Natural killer cell (primary cell): ENCODE data around the gene TIMP2. TPM values are rescaled to one million over a fixed set of nuclear protein-coding genes. Genes with fewer than 3 reads are reported as not detected.

ENCODE experiments used
- ATAC-seq, 3 donors: fragments of 150-1000 bp in 2 of 3; fragments of 200-7000 bp in 1 of 3; cut with Tn5 transposase; 1 replicate in 1 of 3; 2 replicates in 2 of 3; pipeline ENCODE4 v1.10.0; 2021; ENCODE audit warnings: mild to moderate bottlenecking in 2 of 3, moderate library complexity in 2 of 3
- DNase-seq, 2 donors: peaks; one replicate each; pipeline versions ENCODE4 v3.0.0 to v3.0.0-alpha.2; 2013 to 2021; ENCODE audit warnings: mixed read lengths in 1 of 2
- H3K27ac ChIP-seq: one replicate; pipeline ENCODE4 v1.5.1; 2013; ENCODE audit warnings: mild to moderate bottlenecking, low read length
- H3K27me3 ChIP-seq: one replicate; pipeline ENCODE4 v1.6.1; 2013; ENCODE audit warnings: low read length; ENCODE audit not compliant: control insufficient read depth, insufficient read depth
- H3K36me3 ChIP-seq: one replicate; pipeline ENCODE4 v1.6.1; 2013; ENCODE audit warnings: low read length; ENCODE audit not compliant: control insufficient read depth, insufficient read depth
- H3K4me1 ChIP-seq: one replicate; pipeline ENCODE4 v1.6.1; 2013; ENCODE audit warnings: low read length; ENCODE audit not compliant: control insufficient read depth, insufficient read depth
- H3K4me3 ChIP-seq: one replicate; pipeline ENCODE4 v1.5.1; 2013; ENCODE audit warnings: low read length
- H3K9me3 ChIP-seq: one replicate; pipeline ENCODE4 v1.6.1; 2013; ENCODE audit warnings: low read length; ENCODE audit not compliant: control insufficient read depth, insufficient read depth
- H3K27ac Mint-ChIP-seq, 2 donors: one replicate each; pipeline ENCODE4 v1.8.0; 2022; ENCODE audit warnings: mild to moderate bottlenecking in 2 of 2, mixed read lengths in 2 of 2, moderate library complexity in 1 of 2
- H3K27me3 Mint-ChIP-seq, 2 donors: one replicate each; pipeline ENCODE4 v1.8.0; 2022; ENCODE audit warnings: low read depth in 2 of 2, mixed read lengths in 2 of 2
- H3K36me3 Mint-ChIP-seq: one replicate; pipeline ENCODE4 v1.8.0; 2022; ENCODE audit warnings: mixed read lengths
- H3K4me1 Mint-ChIP-seq, 2 donors: one replicate each; pipeline ENCODE4 v1.8.0; 2022; ENCODE audit warnings: mixed read lengths in 2 of 2
- H3K4me3 Mint-ChIP-seq: one replicate; pipeline ENCODE4 v1.8.0; 2022; ENCODE audit warnings: mild to moderate bottlenecking, moderate library complexity, mixed read lengths
- H3K9me3 Mint-ChIP-seq, 2 donors: one replicate each; pipeline ENCODE4 v1.8.0; 2022; ENCODE audit warnings: mixed read lengths in 2 of 2
- WGBS: methylation state at CpG from one replicate; pipeline ENCODE4 v1.1.7; 2013; ENCODE audit warnings: missing lambda C conversion rate; ENCODE audit not compliant: insufficient coverage; 5-methylcytosine and 5-hydroxymethylcytosine counted together
- intact Hi-C: fragments of 100-400 bp; cut with micrococcal nuclease; formaldehyde crosslinking; loops from one replicate; pipeline ENCODE4 v1.14.2; 2022
- total RNA-seq, 4 donors: library from RNA; stranded (reverse); fragments of 120-200 nt in 1 of 4; gene quantifications; one replicate each; pipeline versions ENCODE4 v1.2.3 to v1.2.4, GENCODE V29; 2013 to 2022
- TF ChIP-seq, protein P1 (sequence below): fragments of 200-600 bp; IDR thresholded peaks from one replicate; pipeline ENCODE4 v1.8.0; 2022; ENCODE audit warnings: antibody characterized with exemption

TIMP2 gene
- total RNA-seq, 3 donors from 2014 or later (not counting 1 experiment from before 2014, with no cell fraction given): 3.6 to 8.2 (median 7.1) TPM

DNA sequence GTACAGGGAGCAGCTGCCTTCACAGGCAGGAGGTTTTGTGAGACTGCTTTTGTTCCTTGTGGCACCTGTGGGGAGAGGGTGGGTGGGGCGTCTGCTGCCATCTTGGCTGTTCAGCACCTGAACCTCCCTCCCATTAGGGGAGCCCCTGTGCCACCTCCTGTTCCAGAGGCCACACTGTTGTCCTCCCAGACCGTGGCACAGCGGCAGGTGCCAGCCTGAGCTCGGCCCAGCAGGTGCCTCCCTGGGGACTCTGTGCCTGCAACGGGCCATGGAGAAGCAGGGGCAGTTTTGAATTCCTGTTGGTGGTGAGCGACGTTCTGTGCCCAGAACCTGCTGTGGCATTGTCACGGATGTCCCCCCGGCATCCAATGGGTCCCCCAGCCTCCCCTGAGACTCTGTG lies 44.7 kb upstream of the TIMP2 start:
- Histone ChIP-seq H3K4me3 (no peak overlapping the region), H3K36me3 (no peaks in the 10 kb centered on the region), H3K4me1 (peaks cover 7% of the 10 kb centered on the region), H3K9me3 (no peaks in the 10 kb centered on the region), H3K27me3 (no peaks in the 10 kb centered on the region), H3K27ac (no peak overlapping the region)
- Mint-ChIP-seq H3K4me3 (no peak overlapping the region), H3K27me3 (no peaks in the 10 kb centered on the region), H3K27ac (no peak overlapping the region), H3K36me3 (no peaks in the 10 kb centered on the region), H3K4me1 (peaks cover 6 to 7% of the 10 kb centered on the region in 2 donors), H3K9me3 (no peaks in the 10 kb centered on the region)
- WGBS: 83% methylated on average over 9 of the region's 9 CpGs
- no peak for DNase-seq
- TF ChIP-seq, protein P1, sequence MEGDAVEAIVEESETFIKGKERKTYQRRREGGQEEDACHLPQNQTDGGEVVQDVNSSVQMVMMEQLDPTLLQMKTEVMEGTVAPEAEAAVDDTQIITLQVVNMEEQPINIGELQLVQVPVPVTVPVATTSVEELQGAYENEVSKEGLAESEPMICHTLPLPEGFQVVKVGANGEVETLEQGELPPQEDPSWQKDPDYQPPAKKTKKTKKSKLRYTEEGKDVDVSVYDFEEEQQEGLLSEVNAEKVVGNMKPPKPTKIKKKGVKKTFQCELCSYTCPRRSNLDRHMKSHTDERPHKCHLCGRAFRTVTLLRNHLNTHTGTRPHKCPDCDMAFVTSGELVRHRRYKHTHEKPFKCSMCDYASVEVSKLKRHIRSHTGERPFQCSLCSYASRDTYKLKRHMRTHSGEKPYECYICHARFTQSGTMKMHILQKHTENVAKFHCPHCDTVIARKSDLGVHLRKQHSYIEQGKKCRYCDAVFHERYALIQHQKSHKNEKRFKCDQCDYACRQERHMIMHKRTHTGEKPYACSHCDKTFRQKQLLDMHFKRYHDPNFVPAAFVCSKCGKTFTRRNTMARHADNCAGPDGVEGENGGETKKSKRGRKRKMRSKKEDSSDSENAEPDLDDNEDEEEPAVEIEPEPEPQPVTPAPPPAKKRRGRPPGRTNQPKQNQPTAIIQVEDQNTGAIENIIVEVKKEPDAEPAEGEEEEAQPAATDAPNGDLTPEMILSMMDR: no peak
- intact Hi-C loops: no loop called here
- no peak for ATAC-seq

DNA sequence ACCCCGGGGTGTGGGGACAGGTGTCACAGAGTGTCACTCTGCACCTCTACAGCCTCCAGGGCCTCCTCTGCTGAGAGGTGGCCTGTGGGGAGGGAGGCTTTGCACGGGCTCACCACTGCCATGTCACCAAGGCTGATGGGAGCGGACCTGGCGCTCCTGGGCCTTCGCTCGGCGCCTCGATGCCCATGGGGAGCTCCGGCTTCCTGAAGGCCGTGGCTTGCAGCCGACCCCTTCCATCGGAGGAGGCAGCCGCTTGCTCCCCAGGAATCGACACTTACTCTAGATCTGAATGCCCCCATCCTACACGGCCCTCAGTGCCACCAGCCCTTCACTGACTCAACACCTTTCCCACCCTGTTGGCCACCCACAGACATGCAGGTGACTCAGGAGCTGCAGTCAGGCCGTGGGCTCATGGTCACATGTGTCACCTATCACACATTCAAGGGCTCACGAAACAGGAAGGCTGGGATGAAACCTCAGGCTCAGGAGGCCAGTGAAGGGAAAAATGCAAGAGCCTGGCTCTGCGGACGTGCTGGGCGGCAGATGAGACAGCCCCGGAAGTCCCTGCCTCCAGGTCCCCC lies 42.7 kb upstream of the TIMP2 start:
- Histone ChIP-seq H3K36me3 (no peaks in the 10 kb centered on the region), H3K4me3 (no peak overlapping the region), H3K4me1 (peaks cover 7% of the 10 kb centered on the region), H3K9me3 (no peaks in the 10 kb centered on the region), H3K27me3 (no peaks in the 10 kb centered on the region), H3K27ac (no peak overlapping the region)
- Mint-ChIP-seq H3K27me3 (no peaks in the 10 kb centered on the region), H3K4me1 (peaks cover 6 to 7% of the 10 kb centered on the region in 2 donors), H3K27ac (no peak overlapping the region), H3K9me3 (no peaks in the 10 kb centered on the region), H3K36me3 (no peaks in the 10 kb centered on the region), H3K4me3 (no peak overlapping the region)
- intact Hi-C loops: no loop called here
- ATAC-seq: no peak
- WGBS: 89% methylated on average over 21 of the region's 21 CpGs
- no peak for DNase-seq
- TF ChIP-seq, protein P1: no peak

DNA sequence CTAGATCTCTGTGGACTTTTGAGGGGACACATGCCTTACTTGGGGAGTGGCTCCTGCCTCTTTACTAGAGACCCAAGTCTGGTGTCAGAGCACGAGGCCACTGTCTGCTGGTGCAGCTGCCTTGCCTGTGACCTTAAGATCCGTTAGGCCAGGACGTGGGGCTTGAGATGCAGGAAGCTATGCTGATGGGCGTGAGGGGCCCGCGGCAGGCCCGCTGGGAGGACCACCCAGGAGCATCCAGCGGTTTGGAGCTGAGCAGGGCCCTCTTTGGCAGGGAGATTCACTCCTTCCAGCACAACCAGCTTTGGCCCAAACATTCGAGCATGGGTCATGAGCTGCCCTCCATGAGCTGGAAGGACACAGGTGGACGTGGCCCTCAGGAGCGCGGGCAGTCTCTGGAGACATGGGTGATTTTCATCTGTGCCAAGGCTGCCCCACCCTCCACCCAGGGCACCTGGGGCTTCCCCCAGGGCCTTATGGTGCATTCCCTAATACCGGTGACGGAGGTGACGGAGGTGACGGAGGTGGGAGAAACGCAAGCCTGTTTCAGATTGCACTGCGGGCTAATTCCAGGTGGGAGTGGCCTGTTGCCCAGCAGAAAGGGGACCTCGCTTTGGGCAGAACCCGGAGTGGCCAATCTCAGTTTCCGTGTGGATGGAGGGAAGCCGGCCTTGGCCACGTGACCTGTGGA lies 41.9 kb upstream of the TIMP2 start:
- intact Hi-C loops: no loop called here

More for the DNA sequence above, 41.9 kb upstream of the TIMP2 start:
- H3K27me3 ChIP-seq: no peaks in the 10 kb centered on the region
- no peak overlapping the region for H3K4me3 Mint-ChIP-seq
- H3K9me3 ChIP-seq: no peaks in the 10 kb centered on the region
- ATAC-seq (no peak), DNase-seq (no peak)
- TF ChIP-seq, protein P1: no peak
- peaks cover 7% of the 10 kb centered on the region for H3K4me1 ChIP-seq
- peaks cover 6 to 7% of the 10 kb centered on the region in 2 donors for H3K4me1 Mint-ChIP-seq
- H3K4me3 ChIP-seq: no peak overlapping the region
- no peaks in the 10 kb centered on the region for H3K27me3 Mint-ChIP-seq
- H3K27ac ChIP-seq: no peak overlapping the region
- WGBS: 92% methylated on average over 23 of the region's 23 CpGs
- H3K36me3 Mint-ChIP-seq: no peaks in the 10 kb centered on the region
- H3K9me3 Mint-ChIP-seq: no peaks in the 10 kb centered on the region
- H3K36me3 ChIP-seq: no peaks in the 10 kb centered on the region
- no peak overlapping the region for H3K27ac Mint-ChIP-seq
